DOHH2 (cell line): ENCODE data around the gene CNTN4.

ENCODE experiments used
- H3F3A ChIP-seq: fragments of 200-600 bp; sonication (generic), shearing (Covaris generic); 2 replicates; pipeline ENCODE4 v1.6.0; 2016; ENCODE audit warnings: antibody characterized with exemption, mild to moderate bottlenecking; ENCODE audit not compliant: control insufficient read depth, insufficient read depth
- H3K27ac ChIP-seq: fragments of 200-600 bp; sonication (generic); 2 replicates; pipeline ENCODE4 v1.5.1; 2014; ENCODE audit warnings: low read depth, mild to moderate bottlenecking, low read length, moderate library complexity
- H3K27me3 ChIP-seq: fragments of 200-600 bp; sonication (generic); 2 replicates; pipeline ENCODE4 v1.6.1; 2014; ENCODE audit warnings: mild to moderate bottlenecking, low read length, mixed read lengths; ENCODE audit not compliant: control insufficient read depth
- H3K36me3 ChIP-seq: fragments of 200-600 bp; sonication (generic); 2 replicates; pipeline ENCODE4 v1.6.1; 2014; ENCODE audit warnings: mild to moderate bottlenecking, low read length, moderate library complexity, mixed read lengths; ENCODE audit not compliant: control insufficient read depth
- H3K4me1 ChIP-seq: fragments of 200-600 bp; sonication (generic); 2 replicates; pipeline ENCODE4 v1.6.1; 2014; ENCODE audit warnings: mild to moderate bottlenecking, low read length, mixed read lengths; ENCODE audit not compliant: control insufficient read depth
- H3K4me2 ChIP-seq: fragments of 200-600 bp; sonication (generic); 2 replicates; pipeline ENCODE4 v1.6.0; 2014; ENCODE audit warnings: mild to moderate bottlenecking, low read length, moderate library complexity
- H3K4me3 ChIP-seq: fragments of 200-600 bp; sonication (generic); 2 replicates; pipeline ENCODE4 v1.5.1; 2014; ENCODE audit warnings: mild to moderate bottlenecking, low read length, mixed read lengths
- H3K79me2 ChIP-seq: fragments of 200-600 bp; sonication (generic); 2 replicates; pipeline ENCODE4 v1.6.1; 2014; ENCODE audit warnings: mild to moderate bottlenecking, low read length, mixed read lengths; ENCODE audit not compliant: control insufficient read depth
- H3K9me2 ChIP-seq: fragments of 200-600 bp; sonication (generic); replicated peaks from 2 replicates; pipeline ENCODE4 v1.6.1; 2014; ENCODE audit warnings: mild to moderate bottlenecking, low read length, mixed read lengths; ENCODE audit not compliant: control insufficient read depth
- H3K9me3 ChIP-seq: fragments of 200-600 bp; sonication (generic); 2 replicates; pipeline ENCODE4 v1.6.1; 2014; ENCODE audit warnings: antibody characterized with exemption, low read length, mixed read lengths; ENCODE audit not compliant: control insufficient read depth, insufficient read depth
- H4K20me1 ChIP-seq: fragments of 200-600 bp; sonication (generic); 2 replicates; pipeline ENCODE4 v1.6.0; 2014; ENCODE audit warnings: low read depth, mild to moderate bottlenecking, antibody characterized with exemption, low read length, moderate library complexity; ENCODE audit not compliant: control insufficient read depth, insufficient read depth
- CTCF ChIP-seq: fragments of 200-600 bp; sonication (generic); IDR thresholded peaks from one replicate; pipeline ENCODE4 v1.5.1; 2014; ENCODE audit warnings: antibody characterized with exemption, mild to moderate bottlenecking, low read depth, low read length; ENCODE audit not compliant: poor library complexity, severe bottlenecking
- EZH2phosphoT487 ChIP-seq: fragments of 200-600 bp; sonication (generic); IDR thresholded peaks from 2 replicates; pipeline ENCODE4 v1.6.1; 2017; ENCODE audit warnings: borderline replicate concordance, mild to moderate bottlenecking, antibody characterized with exemption, low read length, moderate library complexity, mixed read lengths

Gene CNTN4

GRCh38 chr3:2879587-2879986 is 780.9 kb downstream of the CNTN4 start:
- Histone ChIP-seq H4K20me1 (no peaks in the 10 kb centered on the region), H3K4me3 (no peak overlapping the region), H3K4me1 (no peaks in the 10 kb centered on the region), H3K9me3 (no peaks in the 10 kb centered on the region), H3F3A (no peaks in the 10 kb centered on the region), H3K27ac (no peak overlapping the region), H3K27me3 (no peaks in the 10 kb centered on the region), H3K4me2 (no peak overlapping the region), H3K36me3 (no peaks in the 10 kb centered on the region), H3K9me2 (no peaks in the 10 kb centered on the region), H3K79me2 (no peaks in the 10 kb centered on the region)
- TF ChIP-seq EZH2phosphoT487 (no peak), CTCF (no peak)

- H3K4me3 ChIP-seq: no peak overlapping the region
- H3F3A ChIP-seq: no peaks in the 10 kb centered on the region
- no peak overlapping the region for H3K27ac ChIP-seq
- H3K4me2 ChIP-seq: no peak overlapping the region
- H3K4me1 ChIP-seq: no peaks in the 10 kb centered on the region
- H3K79me2 ChIP-seq: no peaks in the 10 kb centered on the region
- no peaks in the 10 kb centered on the region for H4K20me1 ChIP-seq
- no peaks in the 10 kb centered on the region for H3K27me3 ChIP-seq
- no peaks in the 10 kb centered on the region for H3K9me3 ChIP-seq
- TF ChIP-seq CTCF (no peak), EZH2phosphoT487 (no peak)
- H3K36me3 ChIP-seq: no peaks in the 10 kb centered on the region
- H3K9me2 ChIP-seq: no peaks in the 10 kb centered on the region
These were observed 781.6 kb downstream of the CNTN4 start for GRCh38 chr3:2880218-2880756.

GRCh38 chr3:2883283-2883682 is 784.6 kb downstream of the CNTN4 start:
- Histone ChIP-seq H3K9me2 (no peaks in the 10 kb centered on the region), H4K20me1 (no peaks in the 10 kb centered on the region), H3K27me3 (no peaks in the 10 kb centered on the region), H3K36me3 (no peaks in the 10 kb centered on the region), H3F3A (no peaks in the 10 kb centered on the region), H3K9me3 (no peaks in the 10 kb centered on the region), H3K4me3 (no peak overlapping the region), H3K4me1 (no peaks in the 10 kb centered on the region), H3K27ac (no peak overlapping the region), H3K4me2 (no peak overlapping the region), H3K79me2 (no peaks in the 10 kb centered on the region)
- TF ChIP-seq EZH2phosphoT487 (no peak), CTCF (no peak)

DNA sequence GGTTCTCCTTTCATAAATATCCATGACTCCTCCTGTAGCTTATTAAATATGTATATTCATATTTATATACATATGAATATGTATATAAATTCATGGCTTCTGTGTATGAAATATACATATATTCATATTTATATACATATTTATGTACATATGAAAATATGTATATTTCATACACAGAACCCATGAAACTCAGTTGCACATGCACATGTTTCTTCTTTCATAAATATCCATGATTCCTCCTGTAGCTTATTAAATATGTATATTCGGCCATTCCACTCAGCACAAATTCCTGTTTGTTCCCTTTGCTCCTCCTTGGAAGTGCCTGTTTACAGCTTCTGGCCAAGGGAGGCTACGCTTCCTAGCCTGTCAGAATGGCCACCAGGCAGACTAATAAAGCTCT is 789.9 kb downstream of the CNTN4 start:
- TF ChIP-seq EZH2phosphoT487 (no peak), CTCF (no peak)
- H4K20me1 ChIP-seq: no peaks in the 10 kb centered on the region
- no peaks in the 10 kb centered on the region for H3K9me2 ChIP-seq
- no peak overlapping the region for H3K4me2 ChIP-seq
- H3F3A ChIP-seq: no peaks in the 10 kb centered on the region
- no peaks in the 10 kb centered on the region for H3K4me1 ChIP-seq
- H3K27ac ChIP-seq: no peak overlapping the region
- no peaks in the 10 kb centered on the region for H3K9me3 ChIP-seq
- H3K79me2 ChIP-seq: no peaks in the 10 kb centered on the region
- no peak overlapping the region for H3K4me3 ChIP-seq
- H3K27me3 ChIP-seq: no peaks in the 10 kb centered on the region
- H3K36me3 ChIP-seq: no peaks in the 10 kb centered on the region
